LNCAP (cell line): ENCODE data around the gene NR6A1.

Experiments
- CTCF ChIP-seq: fragments of 450-650 bp; IDR thresholded peaks from 2 replicates; pipeline ENCODE4 v1.5.1; 2017; ENCODE audit warnings: mild to moderate bottlenecking

NR6A1 gene

GRCh38 chr9:124513376-124513994 lies 257.6 kb downstream of the NR6A1 start:
- no peak for TF ChIP-seq CTCF

- TF ChIP-seq CTCF: no peak
Measured at GRCh38 chr9:124512806-124513204, 258.3 kb downstream of the NR6A1 start.

GRCh38 chr9:124511891-124512805 lies 259.0 kb downstream of the NR6A1 start:
- no peak for TF ChIP-seq CTCF

- TF ChIP-seq CTCF: no peak
Measured at GRCh38 chr9:124511426-124511840, 259.7 kb downstream of the NR6A1 start.

- TF ChIP-seq CTCF: no peak
Measured at GRCh38 chr9:124510650-124511425, 260.3 kb downstream of the NR6A1 start.

- no peak for TF ChIP-seq CTCF
Measured at GRCh38 chr9:124507880-124508423, 263.2 kb downstream of the NR6A1 start.
